SU-DHL-6 (cell line): Measurements from ENCODE around the gene AKAP6.

Experiments used
- H2AFZ ChIP-seq: fragments of 200-600 bp; sonication (generic); 2 replicates; pipeline ENCODE4 v1.6.1; 2014; ENCODE audit warnings: low read depth, mild to moderate bottlenecking, moderate library complexity, mixed read lengths, antibody characterized with exemption, low read length; ENCODE audit not compliant: severe bottlenecking
- H3F3A ChIP-seq: fragments of 200-600 bp; shearing (Covaris generic); 2 replicates; pipeline ENCODE4 v1.6.0; 2016; ENCODE audit warnings: antibody characterized with exemption, mild to moderate bottlenecking; ENCODE audit not compliant: insufficient read depth
- H3K27ac ChIP-seq: fragments of 200-600 bp; sonication (generic); 2 replicates; pipeline ENCODE4 v1.5.1; 2016; ENCODE audit warnings: low read depth, mild to moderate bottlenecking, low read length, moderate library complexity, mixed read lengths
- H3K27me3 ChIP-seq: fragments of 200-600 bp; sonication (generic), shearing (Covaris generic); 2 replicates; pipeline ENCODE4 v1.6.0; 2014; ENCODE audit warnings: mild to moderate bottlenecking, low read length
- H3K36me3 ChIP-seq: fragments of 200-600 bp; sonication (generic); 2 replicates; pipeline ENCODE4 v1.6.1; 2014; ENCODE audit warnings: mild to moderate bottlenecking, low read length, mixed read lengths
- H3K4me2 ChIP-seq: fragments of 300-600, 200-600 bp; shearing (Covaris generic), sonication (generic); 2 replicates; pipeline ENCODE4 v1.6.0; 2014; ENCODE audit warnings: low read length, low read depth, mild to moderate bottlenecking; ENCODE audit not compliant: poor library complexity, severe bottlenecking
- H3K4me3 ChIP-seq: fragments of 200-600 bp; sonication (generic); 2 replicates; pipeline ENCODE4 v1.5.1; 2014; ENCODE audit warnings: antibody characterized with exemption, low read length, mild to moderate bottlenecking, mixed read lengths; ENCODE audit not compliant: insufficient read depth, poor library complexity, severe bottlenecking
- H3K79me2 ChIP-seq: fragments of 200-600 bp; sonication (generic); 2 replicates; pipeline ENCODE4 v1.6.1; 2014; ENCODE audit warnings: mild to moderate bottlenecking, low read length, moderate library complexity; ENCODE audit not compliant: insufficient read depth
- H3K9ac ChIP-seq: fragments of 200-600 bp; sonication (generic); 2 replicates; pipeline ENCODE4 v1.7.0; 2014; ENCODE audit warnings: mild to moderate bottlenecking, low read length
- H3K9me2 ChIP-seq: fragments of 200-600 bp; sonication (generic); replicated peaks from 2 replicates; pipeline ENCODE4 v1.6.1; 2014; ENCODE audit warnings: low read length; ENCODE audit not compliant: insufficient read depth
- H3K9me3 ChIP-seq: fragments of 200-600 bp; sonication (generic); 2 replicates; pipeline ENCODE4 v1.6.1; 2014; ENCODE audit warnings: low read length, mixed read lengths; ENCODE audit not compliant: insufficient read depth
- H4K20me1 ChIP-seq: fragments of 200-600 bp; sonication (generic); 2 replicates; pipeline ENCODE4 v1.6.1; 2014; ENCODE audit warnings: low read depth, mild to moderate bottlenecking, antibody characterized with exemption, low read length, moderate library complexity, mixed read lengths
- EZH2phosphoT487 ChIP-seq: fragments of 200-600 bp; sonication (generic), shearing (Covaris generic); conservative IDR thresholded peaks from 2 replicates; pipeline ENCODE4 v1.6.1; 2018; ENCODE audit warnings: mild to moderate bottlenecking, antibody characterized with exemption, low read length, moderate library complexity, mixed read lengths
- TF ChIP-seq, protein P1 (sequence below): fragments of 200-600 bp; sonication (generic); IDR thresholded peaks from one replicate; pipeline ENCODE4 v1.5.1; 2017; ENCODE audit warnings: antibody characterized with exemption, mild to moderate bottlenecking, low read length, moderate library complexity; ENCODE audit not compliant: insufficient read depth, poor library complexity, severe bottlenecking

The AKAP6 gene

GRCh38 chr14:32514236-32514635, 185.1 kb downstream of the AKAP6 start:
- no peaks in the 10 kb centered on the region for H3K9me2 ChIP-seq
- TF ChIP-seq, protein P1, sequence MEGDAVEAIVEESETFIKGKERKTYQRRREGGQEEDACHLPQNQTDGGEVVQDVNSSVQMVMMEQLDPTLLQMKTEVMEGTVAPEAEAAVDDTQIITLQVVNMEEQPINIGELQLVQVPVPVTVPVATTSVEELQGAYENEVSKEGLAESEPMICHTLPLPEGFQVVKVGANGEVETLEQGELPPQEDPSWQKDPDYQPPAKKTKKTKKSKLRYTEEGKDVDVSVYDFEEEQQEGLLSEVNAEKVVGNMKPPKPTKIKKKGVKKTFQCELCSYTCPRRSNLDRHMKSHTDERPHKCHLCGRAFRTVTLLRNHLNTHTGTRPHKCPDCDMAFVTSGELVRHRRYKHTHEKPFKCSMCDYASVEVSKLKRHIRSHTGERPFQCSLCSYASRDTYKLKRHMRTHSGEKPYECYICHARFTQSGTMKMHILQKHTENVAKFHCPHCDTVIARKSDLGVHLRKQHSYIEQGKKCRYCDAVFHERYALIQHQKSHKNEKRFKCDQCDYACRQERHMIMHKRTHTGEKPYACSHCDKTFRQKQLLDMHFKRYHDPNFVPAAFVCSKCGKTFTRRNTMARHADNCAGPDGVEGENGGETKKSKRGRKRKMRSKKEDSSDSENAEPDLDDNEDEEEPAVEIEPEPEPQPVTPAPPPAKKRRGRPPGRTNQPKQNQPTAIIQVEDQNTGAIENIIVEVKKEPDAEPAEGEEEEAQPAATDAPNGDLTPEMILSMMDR, result no peak
- no peak for TF ChIP-seq EZH2phosphoT487
- no peak overlapping the region for H3K9ac ChIP-seq
- H3K36me3 ChIP-seq, result no peaks in the 10 kb centered on the region
- no peaks in the 10 kb centered on the region for H3K9me3 ChIP-seq
- H2AFZ ChIP-seq, result no peak overlapping the region
- H3K27me3 ChIP-seq, result no peaks in the 10 kb centered on the region
- no peak overlapping the region for H3K27ac ChIP-seq
- no peaks in the 10 kb centered on the region for H3F3A ChIP-seq
- H3K79me2 ChIP-seq, result no peaks in the 10 kb centered on the region
- no peaks in the 10 kb centered on the region for H4K20me1 ChIP-seq
- no peak overlapping the region for H3K4me2 ChIP-seq
- H3K4me3 ChIP-seq, result no peak overlapping the region

- no peak overlapping the region for H3K27ac ChIP-seq
- H3K9me2 ChIP-seq, result no peaks in the 10 kb centered on the region
- H3K27me3 ChIP-seq, result no peaks in the 10 kb centered on the region
- no peaks in the 10 kb centered on the region for H3K36me3 ChIP-seq
- H3K4me2 ChIP-seq, result no peak overlapping the region
- no peak overlapping the region for H2AFZ ChIP-seq
- no peak overlapping the region for H3K9ac ChIP-seq
- no peaks in the 10 kb centered on the region for H3F3A ChIP-seq
- no peak overlapping the region for H3K4me3 ChIP-seq
- H3K79me2 ChIP-seq, result no peaks in the 10 kb centered on the region
- H4K20me1 ChIP-seq, result no peaks in the 10 kb centered on the region
- no peaks in the 10 kb centered on the region for H3K9me3 ChIP-seq
- TF ChIP-seq, protein P1, result no peak
- no peak for TF ChIP-seq EZH2phosphoT487
Observed at GRCh38 chr14:32514681-32515080, 185.6 kb downstream of the AKAP6 start.

GRCh38 chr14:32524609-32525375, 195.7 kb downstream of the AKAP6 start:
- Histone ChIP-seq H3K79me2 (no peaks in the 10 kb centered on the region), H3K4me2 (no peak overlapping the region), H3K27ac (no peak overlapping the region), H3K27me3 (no peaks in the 10 kb centered on the region), H3K9me3 (no peaks in the 10 kb centered on the region), H3K36me3 (no peaks in the 10 kb centered on the region), H4K20me1 (no peaks in the 10 kb centered on the region), H3K4me3 (no peak overlapping the region), H2AFZ (no peak overlapping the region), H3F3A (no peaks in the 10 kb centered on the region), H3K9me2 (no peaks in the 10 kb centered on the region), H3K9ac (no peak overlapping the region)
- no peak for TF ChIP-seq EZH2phosphoT487
- TF ChIP-seq, protein P1, result no peak
